K562 (cell line): ENCODE measurements around the gene STT3A. TPM values are rescaled to one million over a fixed set of nuclear protein-coding genes. Genes with fewer than 3 reads are reported as not detected.

Source experiments
- EGR1 ChIP-seq: fragments of 450-650 bp; conservative IDR thresholded peaks from 2 replicates; pipeline ENCODE4 v1.6.1; 2017; ENCODE audit warnings: mild to moderate bottlenecking
- FOXA1 ChIP-seq: fragments of 450-650 bp; IDR thresholded peaks from 2 replicates; pipeline ENCODE4 v1.6.1; 2016; ENCODE audit warnings: mild to moderate bottlenecking, borderline replicate concordance
- POLR2A ChIP-seq: fragments of 450-650 bp; conservative IDR thresholded peaks from 2 replicates; pipeline ENCODE4 v1.6.1; 2016
- POLR2H ChIP-seq: IDR thresholded peaks from 2 replicates; pipeline ENCODE4 v1.6.1; 2016; ENCODE audit warnings: missing genetic modification characterization, low read depth, mild to moderate bottlenecking, control low read depth, missing compliant biosample characterization, moderate library complexity
- XRCC4 ChIP-seq: IDR thresholded peaks from one replicate; pipeline ENCODE4 v1.6.1; 2011; ENCODE audit not compliant: insufficient read depth, insufficient read length; ENCODE audit errors: extremely low read depth
- YY1 ChIP-seq, 3 experiments: IDR thresholded peaks; 2 replicates each; pipeline ENCODE4 v1.6.1; 2011; ENCODE audit warnings: low read length in 2 of 3, mild to moderate bottlenecking in 2 of 3, moderate library complexity in 2 of 3, borderline replicate concordance in 1 of 3, control low read depth in 1 of 3, low read depth in 1 of 3; ENCODE audit not compliant: insufficient read depth in 3 of 3, insufficient replicate concordance in 2 of 3, control insufficient read depth in 1 of 3, insufficient read length in 1 of 3; ENCODE audit errors: extremely low read depth in 1 of 3
- ZBTB17 ChIP-seq: fragments of 450-650 bp; formaldehyde crosslinking; IDR thresholded peaks from 2 replicates; pipeline ENCODE4 v1.4.0; 2020; ENCODE audit warnings: mild to moderate bottlenecking
- ZNF41 ChIP-seq: fragments of 250-450 bp; sonication (Bioruptor Pico); conservative IDR thresholded peaks from 2 replicates; pipeline ENCODE4 v1.4.0; 2020; ENCODE audit warnings: mild to moderate bottlenecking
- ZNF644 ChIP-seq: fragments of 200-800 bp; sonication (Bioruptor generic); IDR thresholded peaks from 2 replicates; pipeline ENCODE4 v1.6.1; 2016; ENCODE audit warnings: low read depth, missing genetic modification characterization, missing compliant biosample characterization
- ZNF75A ChIP-seq: fragments of 450-650 bp; formaldehyde crosslinking; IDR thresholded peaks from 2 replicates; pipeline ENCODE4 v1.4.0; 2020; ENCODE audit warnings: mild to moderate bottlenecking
- polyA plus RNA-seq, 8 experiments: library from polyadenylated mRNA; depleted of rRNA in 4 of 8; stranded (reverse) in 5 of 8; unstranded in 3 of 8; fragments of >200 nt; fragmentation: Nextera tagmentation in 2 of 8; fragmentation: Illumina TruSeq in 1 of 8; extraction: Ambion mirVana in 2 of 8; extraction: Trizol in 1 of 8; gene quantifications; 2 replicates each; pipeline versions ENCODE4 v1.2.1 to v1.2.3, GENCODE V29; 2011 to 2014; ENCODE audit warnings: inconsistent platforms in 1 of 8, missing spikeins in 1 of 8
- total RNA-seq, 7 experiments: library from RNA; depleted of rRNA in 6 of 7; stranded (reverse); fragments of >200 nt in 6 of 7; fragmentation: Illumina TruSeq in 2 of 7; extraction: Trizol in 2 of 7; gene quantifications; 2 replicates each; pipeline versions ENCODE4 v1.2.1 to v1.2.3, GENCODE V29; 2011 to 2021; ENCODE audit warnings: low replicate concordance in 1 of 7
- TF ChIP-seq, protein P1 (sequence below): fragments of 200-800 bp; sonication (Bioruptor generic); IDR thresholded peaks from 2 replicates; pipeline ENCODE4 v1.6.1; 2016; ENCODE audit warnings: missing genetic modification characterization, missing compliant biosample characterization
- TF ChIP-seq, protein P2 (sequence below): sonication (generic); formaldehyde crosslinking; IDR thresholded peaks from 2 replicates; pipeline ENCODE4 v1.8.0; 2022; ENCODE audit warnings: missing genetic modification reagents, mild to moderate bottlenecking, borderline replicate concordance
- TF ChIP-seq, protein P3 (sequence below): sonication (generic); formaldehyde crosslinking; IDR thresholded peaks from 2 replicates; pipeline ENCODE4 v1.8.1; 2023; ENCODE audit warnings: mild to moderate bottlenecking, missing genetic modification reagents, moderate library complexity
- TF ChIP-seq, protein P4 (sequence below), 3 experiments: IDR thresholded peaks in 2 of 3; conservative IDR thresholded peaks in 1 of 3; 2 replicates each; pipeline ENCODE4 v1.5.1; 2011 to 2012; ENCODE audit warnings: low read length in 3 of 3, mild to moderate bottlenecking in 3 of 3, control low read depth in 2 of 3, improper control_type of control experiment in 1 of 3, inconsistent platforms in 1 of 3, low read depth in 1 of 3, mixed read lengths in 1 of 3, moderate library complexity in 1 of 3; ENCODE audit not compliant: insufficient read depth in 2 of 3
- TF ChIP-seq, protein P5 (sequence below), 3 experiments: fragments of 200-800 bp in 1 of 3; sonication (Bioruptor generic) in 1 of 3; sonication (generic) in 1 of 3; formaldehyde crosslinking in 1 of 3; IDR thresholded peaks; 2 replicates each; pipeline versions ENCODE4 v1.6.1 to v1.8.0; 2016 to 2022; ENCODE audit warnings: mild to moderate bottlenecking in 2 of 3, missing compliant biosample characterization in 2 of 3, missing genetic modification characterization in 2 of 3, missing genetic modification reagents in 1 of 3

STT3A gene
- total and polyA plus RNA-seq, 9 of the 15 experiments (the other 6 are each of a cell fraction or from before 2014, with no cell fraction given), result 70.7 to 330 (median 192) TPM

DNA sequence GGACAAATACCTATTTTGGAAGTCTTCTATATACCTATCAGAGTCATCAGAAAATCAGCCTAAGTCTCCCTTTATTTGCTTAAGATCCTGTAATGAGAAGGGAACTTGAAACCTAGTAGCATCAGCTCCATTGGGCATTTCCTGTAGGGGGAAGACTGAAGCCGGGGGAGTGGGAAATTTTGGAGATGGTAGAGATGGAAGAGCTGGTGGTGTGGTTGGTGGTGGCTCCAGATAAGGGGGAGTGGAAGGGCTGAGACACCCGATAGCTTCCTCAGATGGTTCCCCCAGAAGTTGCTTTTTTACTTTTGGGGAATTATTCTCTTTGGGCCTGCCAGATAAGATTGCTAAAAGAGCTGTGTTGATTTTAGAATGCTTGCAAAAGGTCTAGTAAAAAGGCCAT is 39.7 kb upstream of the STT3A start (continued):
- TF ChIP-seq ZNF644 (0 out of 2 replicates have a peak, but pooled peaks have one; percentile 53), XRCC4 (no peak), EGR1 (peak; percentile 87), ZBTB17 (CRISPR knock-in tag) (0 out of 2 replicates have a peak, but pooled peaks have one; percentile 21), YY1 (IDR thresholded peaks at IDR 0.05; ENCODE audit: borderline replicate concordance in 1 of 3, control insufficient read depth in 1 of 3, extremely low read depth in 1 of 3, insufficient read depth in 3 of 3, insufficient read length in 1 of 3, insufficient replicate concordance in 2 of 3, low read depth in 1 of 3, low read length in 2 of 3) (peak in 1 of 3 experiments; percentile 5), ZNF41 (CRISPR knock-in tag) (0 out of 2 replicates have a peak, but pooled peaks have one; percentile 21), FOXA1 (no peak), POLR2A (no peak), ZNF75A (CRISPR knock-in tag) (peak; percentile 64; the same call in 1 of the 2 replicates), POLR2H (tag) (no peak)
- TF ChIP-seq, protein P1, sequence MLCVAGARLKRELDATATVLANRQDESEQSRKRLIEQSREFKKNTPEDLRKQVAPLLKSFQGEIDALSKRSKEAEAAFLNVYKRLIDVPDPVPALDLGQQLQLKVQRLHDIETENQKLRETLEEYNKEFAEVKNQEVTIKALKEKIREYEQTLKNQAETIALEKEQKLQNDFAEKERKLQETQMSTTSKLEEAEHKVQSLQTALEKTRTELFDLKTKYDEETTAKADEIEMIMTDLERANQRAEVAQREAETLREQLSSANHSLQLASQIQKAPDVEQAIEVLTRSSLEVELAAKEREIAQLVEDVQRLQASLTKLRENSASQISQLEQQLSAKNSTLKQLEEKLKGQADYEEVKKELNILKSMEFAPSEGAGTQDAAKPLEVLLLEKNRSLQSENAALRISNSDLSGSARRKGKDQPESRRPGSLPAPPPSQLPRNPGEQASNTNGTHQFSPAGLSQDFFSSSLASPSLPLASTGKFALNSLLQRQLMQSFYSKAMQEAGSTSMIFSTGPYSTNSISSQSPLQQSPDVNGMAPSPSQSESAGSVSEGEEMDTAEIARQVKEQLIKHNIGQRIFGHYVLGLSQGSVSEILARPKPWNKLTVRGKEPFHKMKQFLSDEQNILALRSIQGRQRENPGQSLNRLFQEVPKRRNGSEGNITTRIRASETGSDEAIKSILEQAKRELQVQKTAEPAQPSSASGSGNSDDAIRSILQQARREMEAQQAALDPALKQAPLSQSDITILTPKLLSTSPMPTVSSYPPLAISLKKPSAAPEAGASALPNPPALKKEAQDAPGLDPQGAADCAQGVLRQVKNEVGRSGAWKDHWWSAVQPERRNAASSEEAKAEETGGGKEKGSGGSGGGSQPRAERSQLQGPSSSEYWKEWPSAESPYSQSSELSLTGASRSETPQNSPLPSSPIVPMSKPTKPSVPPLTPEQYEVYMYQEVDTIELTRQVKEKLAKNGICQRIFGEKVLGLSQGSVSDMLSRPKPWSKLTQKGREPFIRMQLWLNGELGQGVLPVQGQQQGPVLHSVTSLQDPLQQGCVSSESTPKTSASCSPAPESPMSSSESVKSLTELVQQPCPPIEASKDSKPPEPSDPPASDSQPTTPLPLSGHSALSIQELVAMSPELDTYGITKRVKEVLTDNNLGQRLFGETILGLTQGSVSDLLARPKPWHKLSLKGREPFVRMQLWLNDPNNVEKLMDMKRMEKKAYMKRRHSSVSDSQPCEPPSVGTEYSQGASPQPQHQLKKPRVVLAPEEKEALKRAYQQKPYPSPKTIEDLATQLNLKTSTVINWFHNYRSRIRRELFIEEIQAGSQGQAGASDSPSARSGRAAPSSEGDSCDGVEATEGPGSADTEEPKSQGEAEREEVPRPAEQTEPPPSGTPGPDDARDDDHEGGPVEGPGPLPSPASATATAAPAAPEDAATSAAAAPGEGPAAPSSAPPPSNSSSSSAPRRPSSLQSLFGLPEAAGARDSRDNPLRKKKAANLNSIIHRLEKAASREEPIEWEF, result no peak
- TF ChIP-seq, protein P2, sequence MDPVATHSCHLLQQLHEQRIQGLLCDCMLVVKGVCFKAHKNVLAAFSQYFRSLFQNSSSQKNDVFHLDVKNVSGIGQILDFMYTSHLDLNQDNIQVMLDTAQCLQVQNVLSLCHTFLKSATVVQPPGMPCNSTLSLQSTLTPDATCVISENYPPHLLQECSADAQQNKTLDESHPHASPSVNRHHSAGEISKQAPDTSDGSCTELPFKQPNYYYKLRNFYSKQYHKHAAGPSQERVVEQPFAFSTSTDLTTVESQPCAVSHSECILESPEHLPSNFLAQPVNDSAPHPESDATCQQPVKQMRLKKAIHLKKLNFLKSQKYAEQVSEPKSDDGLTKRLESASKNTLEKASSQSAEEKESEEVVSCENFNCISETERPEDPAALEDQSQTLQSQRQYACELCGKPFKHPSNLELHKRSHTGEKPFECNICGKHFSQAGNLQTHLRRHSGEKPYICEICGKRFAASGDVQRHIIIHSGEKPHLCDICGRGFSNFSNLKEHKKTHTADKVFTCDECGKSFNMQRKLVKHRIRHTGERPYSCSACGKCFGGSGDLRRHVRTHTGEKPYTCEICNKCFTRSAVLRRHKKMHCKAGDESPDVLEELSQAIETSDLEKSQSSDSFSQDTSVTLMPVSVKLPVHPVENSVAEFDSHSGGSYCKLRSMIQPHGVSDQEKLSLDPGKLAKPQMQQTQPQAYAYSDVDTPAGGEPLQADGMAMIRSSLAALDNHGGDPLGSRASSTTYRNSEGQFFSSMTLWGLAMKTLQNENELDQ, result no peak
- TF ChIP-seq, protein P3, sequence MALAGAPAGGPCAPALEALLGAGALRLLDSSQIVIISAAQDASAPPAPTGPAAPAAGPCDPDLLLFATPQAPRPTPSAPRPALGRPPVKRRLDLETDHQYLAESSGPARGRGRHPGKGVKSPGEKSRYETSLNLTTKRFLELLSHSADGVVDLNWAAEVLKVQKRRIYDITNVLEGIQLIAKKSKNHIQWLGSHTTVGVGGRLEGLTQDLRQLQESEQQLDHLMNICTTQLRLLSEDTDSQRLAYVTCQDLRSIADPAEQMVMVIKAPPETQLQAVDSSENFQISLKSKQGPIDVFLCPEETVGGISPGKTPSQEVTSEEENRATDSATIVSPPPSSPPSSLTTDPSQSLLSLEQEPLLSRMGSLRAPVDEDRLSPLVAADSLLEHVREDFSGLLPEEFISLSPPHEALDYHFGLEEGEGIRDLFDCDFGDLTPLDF, result no peak
- TF ChIP-seq, protein P4, sequence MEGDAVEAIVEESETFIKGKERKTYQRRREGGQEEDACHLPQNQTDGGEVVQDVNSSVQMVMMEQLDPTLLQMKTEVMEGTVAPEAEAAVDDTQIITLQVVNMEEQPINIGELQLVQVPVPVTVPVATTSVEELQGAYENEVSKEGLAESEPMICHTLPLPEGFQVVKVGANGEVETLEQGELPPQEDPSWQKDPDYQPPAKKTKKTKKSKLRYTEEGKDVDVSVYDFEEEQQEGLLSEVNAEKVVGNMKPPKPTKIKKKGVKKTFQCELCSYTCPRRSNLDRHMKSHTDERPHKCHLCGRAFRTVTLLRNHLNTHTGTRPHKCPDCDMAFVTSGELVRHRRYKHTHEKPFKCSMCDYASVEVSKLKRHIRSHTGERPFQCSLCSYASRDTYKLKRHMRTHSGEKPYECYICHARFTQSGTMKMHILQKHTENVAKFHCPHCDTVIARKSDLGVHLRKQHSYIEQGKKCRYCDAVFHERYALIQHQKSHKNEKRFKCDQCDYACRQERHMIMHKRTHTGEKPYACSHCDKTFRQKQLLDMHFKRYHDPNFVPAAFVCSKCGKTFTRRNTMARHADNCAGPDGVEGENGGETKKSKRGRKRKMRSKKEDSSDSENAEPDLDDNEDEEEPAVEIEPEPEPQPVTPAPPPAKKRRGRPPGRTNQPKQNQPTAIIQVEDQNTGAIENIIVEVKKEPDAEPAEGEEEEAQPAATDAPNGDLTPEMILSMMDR (IDR thresholded peaks at IDR 0.05 in 2 of 3, conservative IDR thresholded peaks at IDR 0.05 in 1 of 3; ENCODE audit: insufficient read depth in 2 of 3, low read depth in 1 of 3, low read length in 3 of 3), result peak in 2 of 3 experiments; percentile 0 to 1; a peak in 1 of 6 replicates
- TF ChIP-seq, protein P5, sequence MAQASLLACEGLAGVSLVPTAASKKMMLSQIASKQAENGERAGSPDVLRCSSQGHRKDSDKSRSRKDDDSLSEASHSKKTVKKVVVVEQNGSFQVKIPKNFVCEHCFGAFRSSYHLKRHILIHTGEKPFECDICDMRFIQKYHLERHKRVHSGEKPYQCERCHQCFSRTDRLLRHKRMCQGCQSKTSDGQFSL (CRISPR knock-in tag; IDR thresholded peaks at IDR 0.05), result no peak
- TF ChIP-seq, protein P5 (tag; IDR thresholded peaks at IDR 0.05), result no peak
